CD4-positive, alpha-beta T cell (primary cell): ENCODE measurements around the gene POLE4. TPM values are rescaled to one million over a fixed set of nuclear protein-coding genes. Genes with fewer than 3 reads are reported as not detected.

Experiments used
- ATAC-seq: fragments of 200-7000 bp; cut with Tn5 transposase; one replicate; pipeline ENCODE4 v1.10.0; 2022; ENCODE audit warnings: mild to moderate bottlenecking; ENCODE audit not compliant: poor library complexity
- CTCF ChIA-PET: fragments of 350-600 bp; sonication (Branson Sonifier 250); formaldehyde crosslinking; loops from one replicate; lab custom pipeline; 2021; ENCODE audit warnings: antibody characterized with exemption, inconsistent platforms; lab: Charles Lee
- POLR2A ChIA-PET: fragments of 350-600 bp; sonication (Branson Sonifier 250); formaldehyde crosslinking; loops from one replicate; lab custom pipeline; 2021; ENCODE audit warnings: antibody characterized with exemption, inconsistent platforms; lab: Charles Lee
- DNase-seq, 14 experiments: peaks; one replicate each; pipeline ENCODE4 v3.0.0-alpha.2; 2013 to 2020; ENCODE audit warnings: mixed read lengths in 2 of 14
- H3K27ac ChIP-seq, 2 donors: one replicate each; pipeline versions ENCODE4 v1.5.1 to v1.7.0; 2013; ENCODE audit warnings: low read length in 2 of 2, low read depth in 1 of 2, mild to moderate bottlenecking in 1 of 2
- H3K27me3 ChIP-seq, 2 experiments: 1 replicate in 1 of 2; 2 replicates in 1 of 2; pipeline versions ENCODE4 v1.6.1 to v1.7.0; 2013; ENCODE audit warnings: low read length in 2 of 2, control low read depth in 1 of 2, mild to moderate bottlenecking in 1 of 2, moderate library complexity in 1 of 2; ENCODE audit not compliant: insufficient read depth in 2 of 2, control insufficient read depth in 1 of 2
- H3K36me3 ChIP-seq: one replicate; pipeline ENCODE4 v1.6.1; 2013; ENCODE audit warnings: low read length, control low read depth; ENCODE audit not compliant: insufficient read depth
- H3K4me1 ChIP-seq: one replicate; pipeline ENCODE4 v1.6.1; 2013; ENCODE audit warnings: low read length, control low read depth; ENCODE audit not compliant: insufficient read depth
- H3K4me3 ChIP-seq: one replicate; pipeline ENCODE4 v1.5.1; 2013; ENCODE audit warnings: mild to moderate bottlenecking, low read length, moderate library complexity
- H3K9me3 ChIP-seq, 2 experiments: 1 replicate in 1 of 2; 2 replicates in 1 of 2; pipeline versions ENCODE4 v1.6.1 to v1.7.0; 2013; ENCODE audit warnings: low read length in 2 of 2, mild to moderate bottlenecking in 2 of 2, control low read depth in 1 of 2, moderate library complexity in 1 of 2; ENCODE audit not compliant: control insufficient read depth in 1 of 2, insufficient read depth in 1 of 2
- H3K27ac Mint-ChIP-seq: one replicate; pipeline ENCODE4 v1.8.0; 2020; ENCODE audit warnings: mixed read lengths
- H3K27me3 Mint-ChIP-seq: one replicate; pipeline ENCODE4 v1.8.0; 2021; ENCODE audit warnings: mixed read lengths
- H3K36me3 Mint-ChIP-seq: one replicate; pipeline ENCODE4 v1.8.0; 2021; ENCODE audit warnings: low read depth, mixed read lengths
- H3K4me1 Mint-ChIP-seq: one replicate; pipeline ENCODE4 v1.8.0; 2021; ENCODE audit warnings: low read depth, mixed read lengths
- H3K4me3 Mint-ChIP-seq: one replicate; pipeline ENCODE4 v1.8.0; 2020; ENCODE audit warnings: mild to moderate bottlenecking, mixed read lengths
- H3K9me3 Mint-ChIP-seq: one replicate; pipeline ENCODE4 v1.8.0; 2020; ENCODE audit warnings: mixed read lengths
- CTCF ChIP-seq: fragments of 200-600 bp; IDR thresholded peaks from one replicate; pipeline ENCODE4 v1.8.0; 2022; ENCODE audit warnings: antibody characterized with exemption, mild to moderate bottlenecking
- intact Hi-C, 2 experiments: fragments of 100-400 bp; cut with DNase I in 1 of 2; cut with micrococcal nuclease in 1 of 2; formaldehyde crosslinking; loops; one replicate each; pipeline versions ENCODE4 v1.15.1 to v1.9.0; 2023 to 2025; cut with DNase I, micrococcal nuclease
- total RNA-seq, 174 experiments: library from RNA in 2 of 174; stranded (reverse) in 2 of 174; gene quantifications; one replicate each; pipeline ENCODE4 v1.2.3 and lab custom pipeline; 2021 to 2026

POLE4 gene
- total RNA-seq, 2 experiments from 2014 or later = 34.9 to 38.4 TPM

- Histone ChIP-seq H3K9me3 (peaks cover 0 to 3% of the 10 kb centered on the region in 2 experiments), H3K27me3 (no peaks in the 10 kb centered on the region), H3K27ac (no peak overlapping the region), H3K4me1 (peaks cover 11% of the 10 kb centered on the region), H3K36me3 (no peaks in the 10 kb centered on the region), H3K4me3 (no peak overlapping the region)
- ATAC-seq (no peak), DNase-seq (no peak)
- CTCF ChIA-PET = no interaction called here
- H3K9me3 Mint-ChIP-seq = peaks cover 2% of the 10 kb centered on the region
- peaks cover 62% of the 10 kb centered on the region for H3K36me3 Mint-ChIP-seq
- no peak overlapping the region for H3K4me3 Mint-ChIP-seq
- H3K27me3 Mint-ChIP-seq = no peaks in the 10 kb centered on the region
- no peak for TF ChIP-seq CTCF
- H3K27ac Mint-ChIP-seq = no peak overlapping the region
- POLR2A ChIA-PET = no interaction called here
- intact Hi-C loops = loop anchor here (5.0 to 10.0 kb wide), 3 partner anchors 109 to 1669 kb away; partner anchors contain the start of gene FBXO41 (in 1 of the 2)
- peaks cover 35% of the 10 kb centered on the region for H3K4me1 Mint-ChIP-seq
Observed at GRCh38 chr2:74953796-74954499, 4.5 kb upstream of the POLE4 start.

- Histone ChIP-seq H3K27me3 (no peaks in the 10 kb centered on the region), H3K4me1 (peaks cover 17% of the 10 kb centered on the region), H3K4me3 (no peak overlapping the region), H3K9me3 (peaks cover 0 to 3% of the 10 kb centered on the region in 2 experiments), H3K27ac (no peak overlapping the region), H3K36me3 (no peaks in the 10 kb centered on the region)
- ATAC-seq (no peak), DNase-seq (no peak)
- no peak overlapping the region for H3K4me3 Mint-ChIP-seq
- intact Hi-C loops = loop anchor here (5.0 to 10.0 kb wide), 3 partner anchors 110 to 1670 kb away; partner anchors contain the start of gene FBXO41 (in 1 of the 2)
- ChIA-PET POLR2A (no interaction called here), CTCF (no interaction called here)
- no peaks in the 10 kb centered on the region for H3K27me3 Mint-ChIP-seq
- TF ChIP-seq CTCF = no peak
- no peak overlapping the region for H3K27ac Mint-ChIP-seq
- peaks cover 64% of the 10 kb centered on the region for H3K36me3 Mint-ChIP-seq
- peaks cover 40% of the 10 kb centered on the region for H3K4me1 Mint-ChIP-seq
- H3K9me3 Mint-ChIP-seq = peaks cover 2% of the 10 kb centered on the region
Observed at GRCh38 chr2:74954500-74954874, 4.0 kb upstream of the POLE4 start.

GRCh38 chr2:74957886-74958273, 563 bp upstream of the POLE4 start:
- H3K27me3 ChIP-seq = no peaks in the 10 kb centered on the region
- DNase-seq (no peak), ATAC-seq (no peak)
- peak overlapping the region; percentile 58 to 73 for H3K27ac ChIP-seq
- ChIA-PET CTCF (no interaction called here), POLR2A (no interaction called here)
- H3K36me3 Mint-ChIP-seq = peaks cover 67% of the 10 kb centered on the region
- H3K9me3 ChIP-seq = no peaks in the 10 kb centered on the region
- no peaks in the 10 kb centered on the region for H3K9me3 Mint-ChIP-seq
- no peaks in the 10 kb centered on the region for H3K36me3 ChIP-seq
- H3K4me3 Mint-ChIP-seq = peak overlapping the region; percentile 87
- no peak for TF ChIP-seq CTCF
- peak overlapping the region; percentile 60 for H3K4me3 ChIP-seq
- H3K4me1 Mint-ChIP-seq = peaks cover 71% of the 10 kb centered on the region
- H3K4me1 ChIP-seq = peaks cover 22% of the 10 kb centered on the region
- peak overlapping the region; percentile 83 for H3K27ac Mint-ChIP-seq
- intact Hi-C loops = loop anchor here (5.0 to 10.0 kb wide), 6 partner anchors 113 to 1673 kb away; partner anchors contain the start of genes ALMS1 (in 1 of the 2), FBXO41 (in 1 of the 2), GCFC2 (in 1 of the 2) and MRPL19 (in 1 of the 2)
- no peaks in the 10 kb centered on the region for H3K27me3 Mint-ChIP-seq
